WTC11 (cell line): Measurements from ENCODE around the gene MANBA. TPM values are rescaled to one million over a fixed set of nuclear protein-coding genes. Genes with fewer than 3 reads are reported as not detected.
"Not testable (repeated sequence)": the region's sequence is repeated elsewhere in the genome, so short reads cannot be mapped to it uniquely, and the experiment has no call there.

ENCODE experiments used
- ATAC-seq: fragments of 200-7000 bp; cut with Tn5 transposase; 2 replicates; pipeline ENCODE4 v1.10.0; 2021; ENCODE audit warnings: mild to moderate bottlenecking, moderate library complexity
- CTCF ChIA-PET: fragments of 300-600 bp; sonication (Branson Sonifier 250); formaldehyde crosslinking; loops from one replicate; lab custom pipeline; 2021; ENCODE audit warnings: antibody characterized with exemption; lab: Charles Lee
- POLR2A ChIA-PET: fragments of 350-600 bp; sonication (Branson Sonifier 250); formaldehyde crosslinking; loops from one replicate; lab custom pipeline; 2021; ENCODE audit warnings: antibody characterized with exemption; lab: Charles Lee
- DNase-seq: peaks from one replicate; pipeline ENCODE4 v3.0.0; 2021; ENCODE audit warnings: low spot score
- H3K27ac Mint-ChIP-seq: 2 replicates; pipeline ENCODE4 v1.8.0; 2021; ENCODE audit warnings: mixed read lengths
- H3K27me3 Mint-ChIP-seq: 2 replicates; pipeline ENCODE4 v1.8.0; 2021; ENCODE audit warnings: low read depth, mild to moderate bottlenecking, moderate library complexity, mixed read lengths
- H3K36me3 Mint-ChIP-seq: 2 replicates; pipeline ENCODE4 v1.8.0; 2021; ENCODE audit warnings: mixed read lengths
- H3K4me1 Mint-ChIP-seq: 2 replicates; pipeline ENCODE4 v1.8.0; 2022; ENCODE audit warnings: mixed read lengths
- H3K4me3 Mint-ChIP-seq: 2 replicates; pipeline ENCODE4 v1.8.0; 2021; ENCODE audit warnings: mild to moderate bottlenecking, moderate library complexity, mixed read lengths
- H3K9me3 Mint-ChIP-seq: 2 replicates; pipeline ENCODE4 v1.8.0; 2021; ENCODE audit warnings: mixed read lengths
- CDX4 ChIP-seq: fragments of 250-450 bp; sonication (Bioruptor Pico); IDR thresholded peaks from 2 replicates; pipeline ENCODE4 v1.9.0; 2021; ENCODE audit warnings: moderate library complexity, mild to moderate bottlenecking, inconsistent platforms, borderline replicate concordance
- FOXK1 ChIP-seq: sonication (generic); formaldehyde crosslinking; IDR thresholded peaks from 2 replicates; pipeline ENCODE4 v1.8.0; 2022; ENCODE audit warnings: mild to moderate bottlenecking, moderate library complexity, missing genetic modification reagents
- FOXP4 ChIP-seq: sonication (generic); formaldehyde crosslinking; IDR thresholded peaks from 2 replicates; pipeline ENCODE4 v1.8.0; 2022; ENCODE audit warnings: mild to moderate bottlenecking, missing genetic modification reagents
- JAZF1 ChIP-seq: fragments of 250-450 bp; sonication (Bioruptor Pico); IDR thresholded peaks from 2 replicates; pipeline ENCODE4 v1.9.0; 2021; ENCODE audit warnings: moderate library complexity, mild to moderate bottlenecking, inconsistent platforms
- KAT7 ChIP-seq: sonication (generic); formaldehyde crosslinking; IDR thresholded peaks from 2 replicates; pipeline ENCODE4 v1.8.1; 2023; ENCODE audit warnings: missing genetic modification reagents, mild to moderate bottlenecking, borderline replicate concordance
- MAX ChIP-seq: sonication (generic); formaldehyde crosslinking; IDR thresholded peaks from 2 replicates; pipeline ENCODE4 v1.8.0; 2022; ENCODE audit warnings: mild to moderate bottlenecking, missing genetic modification reagents
- MLX ChIP-seq: sonication (generic); formaldehyde crosslinking; IDR thresholded peaks from 2 replicates; pipeline ENCODE4 v1.8.1; 2023; ENCODE audit warnings: mild to moderate bottlenecking, missing genetic modification reagents, moderate library complexity
- MYBL2 ChIP-seq: sonication (generic); formaldehyde crosslinking; IDR thresholded peaks from 2 replicates; pipeline ENCODE4 v1.8.1; 2023; ENCODE audit warnings: mild to moderate bottlenecking, moderate library complexity, missing genetic modification reagents
- OVOL2 ChIP-seq: fragments of 250-450 bp; sonication (Bioruptor Pico); IDR thresholded peaks from 2 replicates; pipeline ENCODE4 v1.9.0; 2021; ENCODE audit warnings: mild to moderate bottlenecking, borderline replicate concordance
- SOX15 ChIP-seq: fragments of 250-450 bp; sonication (Bioruptor Pico); IDR thresholded peaks from 2 replicates; pipeline ENCODE4 v1.9.0; 2021; ENCODE audit warnings: mild to moderate bottlenecking
- STAT6 ChIP-seq: sonication (generic); formaldehyde crosslinking; conservative IDR thresholded peaks from 2 replicates; pipeline ENCODE4 v1.8.1; 2023; ENCODE audit warnings: mild to moderate bottlenecking, low read depth, missing genetic modification reagents, moderate library complexity
- TCF7 ChIP-seq: sonication (generic); formaldehyde crosslinking; IDR thresholded peaks from 2 replicates; pipeline ENCODE4 v1.8.0; 2022; ENCODE audit warnings: mild to moderate bottlenecking, low read depth, missing genetic modification reagents, moderate library complexity
- TP53 ChIP-seq: sonication (generic); formaldehyde crosslinking; IDR thresholded peaks from 2 replicates; pipeline ENCODE4 v1.8.1; 2023; ENCODE audit warnings: mild to moderate bottlenecking, missing genetic modification reagents
- ZNF219 ChIP-seq: sonication (generic); formaldehyde crosslinking; IDR thresholded peaks from 2 replicates; pipeline ENCODE4 v1.8.0; 2023; ENCODE audit warnings: missing genetic modification reagents, mild to moderate bottlenecking, borderline replicate concordance
- ZNF532 ChIP-seq: fragments of 250-450 bp; sonication (Bioruptor Pico); IDR thresholded peaks from 2 replicates; pipeline ENCODE4 v1.9.0; 2021; ENCODE audit warnings: mild to moderate bottlenecking, borderline replicate concordance
- total RNA-seq: library from RNA; stranded (reverse); gene quantifications from 3 replicates; pipeline ENCODE4 v1.2.3, GENCODE V29; 2021

The MANBA gene
- total RNA-seq, 1 experiment from 2014 or later: 35.1 TPM

- ATAC-seq, H3K9me3 Mint-ChIP-seq, H3K27me3 Mint-ChIP-seq, H3K4me3 Mint-ChIP-seq, H3K36me3 Mint-ChIP-seq, DNase-seq, POLR2A ChIA-PET, H3K27ac Mint-ChIP-seq: not testable (repeated sequence)
- CTCF ChIA-PET: interaction anchor here (1.2 to 2.0 kb wide), 2 partner anchors 40 to 413 kb away, joined by 3 to 5 read pairs; no protein-coding TSS in a partner anchor
- H3K4me1 Mint-ChIP-seq: peaks cover 42% of the 10 kb centered on the region
Observed at GRCh38 chr4:102619021-102619420, 141.7 kb downstream of the MANBA start.

GRCh38 chr4:102616636-102617035 lies 144.1 kb downstream of the MANBA start:
- CTCF ChIA-PET: interaction anchor here (0.6 to 1.6 kb wide), 7 partner anchors 25 to 416 kb away, joined by 3 to 19 read pairs (median 4); no protein-coding TSS in a partner anchor
- Mint-ChIP-seq H3K27me3 (no peaks in the 10 kb centered on the region), H3K36me3 (no peaks in the 10 kb centered on the region), H3K9me3 (no peaks in the 10 kb centered on the region)
- TF ChIP-seq FOXK1 (CRISPR knock-in tag) (peak; percentile 59; the same call in 1 of the 2 replicates), JAZF1 (CRISPR knock-in tag) (no peak)
- TF ChIP-seq, all 79 proteins: peak for 1
- DNase-seq (peak; percentile 25), ATAC-seq (peak; percentile 36)
- Mint-ChIP-seq H3K4me1 (peaks cover 52% of the 10 kb centered on the region), H3K4me3 (no peak overlapping the region), H3K27ac (peak overlapping the region; percentile 47)
- POLR2A ChIA-PET: no interaction called here

- Mint-ChIP-seq H3K27ac (peak overlapping the region; percentile 30), H3K9me3 (peaks cover under 1% of the 10 kb centered on the region; the same call in 1 of the 2 replicates), H3K4me1 (peaks cover 44% of the 10 kb centered on the region), H3K4me3 (no peak overlapping the region), H3K36me3 (peaks cover under 1% of the 10 kb centered on the region; the same call in 1 of the 2 replicates), H3K27me3 (no peaks in the 10 kb centered on the region)
- TF ChIP-seq MAX (CRISPR knock-in tag) (no peak), OVOL2 (CRISPR knock-in tag) (no peak), KAT7 (no peak), TCF7 (CRISPR knock-in tag) (no peak), MYBL2 (no peak), TP53 (CRISPR knock-in tag) (no peak), SOX15 (CRISPR knock-in tag) (no peak), ZNF532 (CRISPR knock-in tag) (no peak), MLX (CRISPR knock-in tag) (no peak)
- no peak for DNase-seq
- peak; percentile 38 for ATAC-seq
- ChIA-PET CTCF (interaction anchor here (2.6 kb wide), 1 partner anchor 36 kb away, joined by 8 read pairs; no protein-coding TSS in a partner anchor), POLR2A (no interaction called here)
Observed at GRCh38 chr4:102614801-102615200, 146.0 kb downstream of the MANBA start.

- peak overlapping the region; percentile 77 for H3K27ac Mint-ChIP-seq
- peaks cover 41% of the 10 kb centered on the region for H3K4me1 Mint-ChIP-seq
- POLR2A ChIA-PET: no interaction called here
- no peaks in the 10 kb centered on the region for H3K27me3 Mint-ChIP-seq
- ATAC-seq: no peak; the same call in 1 of the 2 replicates
- peaks cover 3% of the 10 kb centered on the region; the same call in 1 of the 2 replicates for H3K36me3 Mint-ChIP-seq
- CTCF ChIA-PET: interaction anchor here (0.5 to 2.6 kb wide), 2 partner anchors 34 to 182 kb away, joined by 4 to 8 read pairs; no protein-coding TSS in a partner anchor
- H3K4me3 Mint-ChIP-seq: no peak overlapping the region
- DNase-seq: no peak
- peaks cover 4% of the 10 kb centered on the region; the same call in 1 of the 2 replicates for H3K9me3 Mint-ChIP-seq
- TF ChIP-seq MAX (CRISPR knock-in tag): no peak
- TF ChIP-seq STAT6: no peak
- TF ChIP-seq CDX4 (CRISPR knock-in tag): no peak
- TF ChIP-seq FOXP4 (CRISPR knock-in tag): no peak
- TF ChIP-seq ZNF219: no peak
Observed at GRCh38 chr4:102612824-102613366, 147.9 kb downstream of the MANBA start.
